Central memory CD4-positive, alpha-beta T cell (primary cell): ENCODE data around the gene SAMD8.

ENCODE experiments used
- DNase-seq: peaks from one replicate; pipeline ENCODE4 v3.0.0; 2022
- total RNA-seq, 3 experiments: gene quantifications; one replicate each; lab custom pipeline; 2026; lab: John Stamatoyannopoulos, UW

The SAMD8 gene
- total RNA-seq, result 54.8 to 63.5 (median 59.3) reads per million in 3 experiments

GRCh38 chr10:75111365-75111906 is at the start of gene SAMD8:
SAMD8 (plus strand) TSS chr10:75111656; CDS start chr10:75150529, 38,873 bp downstream.
- DNase-seq, result peak; percentile 96

GRCh38 chr10:75061709-75062505 is 49.5 kb upstream of the SAMD8 start:
- no peak for DNase-seq

GRCh38 chr10:75062506-75063299 is 48.8 kb upstream of the SAMD8 start:
- no peak for DNase-seq

- DNase-seq, result no peak
Measured at GRCh38 chr10:75063461-75064230, 47.8 kb upstream of the SAMD8 start.

GRCh38 chr10:75065076-75065475 is 46.4 kb upstream of the SAMD8 start:
- no peak for DNase-seq

DNA sequence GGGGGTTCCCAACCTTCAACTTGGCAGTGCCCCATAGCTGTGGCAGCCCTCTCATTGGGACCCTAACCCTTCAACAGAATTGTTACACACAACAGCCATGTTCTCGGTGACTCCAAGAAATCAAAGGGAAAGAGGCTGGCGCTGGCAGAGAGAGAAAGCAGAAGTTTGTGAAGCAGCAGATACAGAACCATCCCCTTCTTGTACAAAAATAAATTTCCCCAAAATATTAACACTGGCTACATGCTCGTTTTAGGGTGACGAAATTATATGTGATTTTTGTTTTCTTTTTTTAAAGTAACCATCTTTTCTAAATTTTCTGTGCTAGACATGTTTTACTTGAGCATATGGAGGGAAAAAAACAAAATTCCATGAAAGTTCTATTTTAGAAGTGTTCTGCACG is 45.2 kb upstream of the SAMD8 start:
- no peak for DNase-seq

- no peak for DNase-seq
Measured at GRCh38 chr10:75067272-75067671, 44.2 kb upstream of the SAMD8 start.

DNA sequence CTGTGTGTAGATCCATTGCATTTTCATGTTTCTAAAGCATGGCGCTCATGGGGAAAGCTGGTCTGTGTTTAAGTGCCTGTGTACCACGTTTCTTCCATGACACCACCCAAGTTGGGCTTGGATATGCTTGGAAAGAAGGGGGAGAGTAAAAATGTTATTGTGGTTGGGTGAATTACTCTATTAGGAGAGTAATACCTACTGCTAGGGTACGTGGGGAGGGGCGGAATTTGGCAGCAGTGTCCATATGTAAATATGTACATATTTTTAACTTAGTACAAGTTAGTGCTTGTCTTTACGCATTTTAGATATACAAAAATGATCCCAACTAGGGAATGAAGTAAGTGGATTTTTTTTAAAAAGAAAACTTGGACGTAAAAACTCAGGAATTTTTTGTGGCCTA is 42.9 kb upstream of the SAMD8 start:
- no peak for DNase-seq

- DNase-seq, result no peak
Measured at GRCh38 chr10:75070476-75070875, 41.0 kb upstream of the SAMD8 start.

- no peak for DNase-seq
Measured at GRCh38 chr10:75070961-75071428, 40.5 kb upstream of the SAMD8 start.

GRCh38 chr10:75071756-75072155 is 39.7 kb upstream of the SAMD8 start:
- no peak for DNase-seq

GRCh38 chr10:75072727-75073126 is 38.7 kb upstream of the SAMD8 start:
- no peak for DNase-seq

GRCh38 chr10:75073442-75073841 is 38.0 kb upstream of the SAMD8 start:
- DNase-seq, result no peak

GRCh38 chr10:75074711-75075445 is 36.6 kb upstream of the SAMD8 start:
- DNase-seq, result no peak

GRCh38 chr10:75076348-75076747 is 35.1 kb upstream of the SAMD8 start:
- DNase-seq, result no peak

DNA sequence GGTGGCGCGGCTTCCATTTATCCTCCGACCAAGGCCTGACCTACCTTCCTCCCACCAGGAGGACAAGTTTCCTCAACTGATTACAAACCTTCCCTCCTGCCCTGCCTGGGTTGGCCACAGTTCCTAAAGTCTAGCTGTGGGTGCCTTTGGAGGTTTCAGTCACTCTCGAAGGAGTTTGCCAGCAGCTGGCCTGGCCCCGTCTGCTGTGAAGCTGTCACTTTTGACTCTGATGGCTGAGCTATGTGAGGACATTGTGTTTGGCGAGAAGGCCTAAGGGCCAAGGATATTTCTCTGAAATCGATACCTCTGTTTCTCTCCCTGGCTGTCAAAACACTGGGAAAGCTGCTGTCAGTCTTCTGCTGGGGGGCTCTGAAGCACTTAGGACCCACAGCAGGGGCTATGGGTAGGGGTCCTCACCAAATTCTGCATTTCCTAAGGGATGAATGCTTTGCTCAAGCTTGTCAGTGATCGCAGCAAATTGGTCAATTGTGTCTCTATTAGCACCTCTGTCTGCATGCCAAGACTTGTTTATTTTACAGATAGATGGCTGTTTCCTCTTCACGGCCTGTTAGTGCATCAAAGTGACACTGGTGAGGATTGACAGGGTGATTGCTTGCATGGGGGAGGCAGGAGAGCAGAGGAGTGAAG is 31.9 kb upstream of the SAMD8 start:
- DNase-seq, result no peak

- no peak for DNase-seq
Measured at GRCh38 chr10:75080554-75080953, 30.9 kb upstream of the SAMD8 start.

- DNase-seq, result no peak
Measured at GRCh38 chr10:75081379-75081778, 30.1 kb upstream of the SAMD8 start.

GRCh38 chr10:75083972-75084833 is 27.3 kb upstream of the SAMD8 start:
- no peak for DNase-seq

DNA sequence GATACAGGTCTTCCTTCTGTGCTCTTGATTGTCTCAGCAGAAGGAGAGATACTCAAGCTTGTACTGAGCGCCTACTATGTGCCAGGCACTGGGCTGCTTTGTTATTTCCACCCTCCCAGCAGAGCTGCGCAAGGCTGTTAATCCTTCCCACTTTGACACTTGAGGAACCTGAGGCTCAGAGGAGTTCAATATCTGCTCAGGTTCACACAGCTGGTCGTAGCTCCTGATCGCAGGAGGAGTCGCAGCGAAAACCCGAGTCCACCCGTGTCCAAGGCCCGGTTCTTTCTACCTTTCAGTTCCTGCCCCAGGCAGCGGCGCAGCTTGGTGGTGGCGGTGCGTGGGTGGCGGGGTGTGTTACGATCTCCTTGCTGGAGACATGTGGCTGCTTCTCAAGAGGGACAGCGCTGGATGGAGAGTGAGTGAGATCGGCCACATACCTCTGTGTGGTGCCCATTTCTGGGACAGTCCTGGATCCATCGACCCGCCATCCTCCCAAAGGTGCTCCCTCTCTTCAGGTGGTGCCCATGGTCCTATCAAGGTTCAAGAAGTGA is 26.5 kb upstream of the SAMD8 start:
- no peak for DNase-seq
